Measurements from ENCODE around the gene CLUH.
"Not testable (repeated sequence)": the region's sequence is repeated elsewhere in the genome, so short reads cannot be mapped to it uniquely, and the experiment has no call there.

The CLUH gene

DNA sequence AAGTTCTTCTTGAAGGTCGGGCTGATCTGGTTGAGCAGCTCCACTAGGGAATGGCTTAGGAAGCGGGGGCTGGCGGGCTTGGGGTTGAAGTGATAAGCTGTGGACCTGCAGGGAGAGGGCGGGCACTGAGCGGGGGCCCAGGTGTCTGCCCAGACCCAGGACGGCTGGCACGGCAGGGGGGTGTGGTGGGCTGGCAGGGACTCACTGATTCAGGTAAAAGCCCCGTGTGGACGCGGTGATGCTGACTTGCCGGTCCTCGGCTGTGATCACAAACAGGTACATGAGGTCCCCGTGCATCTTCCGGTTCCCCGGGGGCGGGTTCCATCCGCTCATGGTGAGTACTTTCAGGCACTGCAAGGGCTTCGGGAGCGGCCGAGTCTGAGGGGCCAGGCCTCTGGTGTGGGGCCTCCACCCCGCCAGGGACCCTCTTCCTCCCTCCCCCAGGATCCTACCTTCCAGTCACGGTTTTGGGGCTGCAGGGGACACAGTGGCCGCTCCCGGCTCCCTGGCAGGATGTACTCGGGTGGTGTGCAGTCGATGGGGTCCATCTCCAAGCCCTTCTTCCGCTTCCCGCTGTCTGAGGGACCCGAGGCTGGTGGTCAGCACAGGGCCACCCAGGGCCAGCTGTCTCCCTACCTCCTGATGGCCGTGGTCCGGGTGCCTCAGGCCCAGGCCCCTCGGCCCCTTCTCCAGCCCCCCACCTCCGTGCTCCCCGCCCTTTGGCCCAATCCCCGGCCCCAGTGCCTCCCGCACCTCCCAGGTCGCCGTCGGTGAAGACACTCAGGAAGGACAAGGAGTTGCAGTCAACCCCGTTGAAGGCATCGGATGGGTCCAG, 10.2 kb downstream of the CLUH start:
- peak; percentile 56 for DNase-seq (ENCODE audit: low spot score)

GRCh38 chr17:2700491-2701141, 10.9 kb downstream of the CLUH start:
- DNase-seq (ENCODE audit: low spot score): peak; percentile 53

DNA sequence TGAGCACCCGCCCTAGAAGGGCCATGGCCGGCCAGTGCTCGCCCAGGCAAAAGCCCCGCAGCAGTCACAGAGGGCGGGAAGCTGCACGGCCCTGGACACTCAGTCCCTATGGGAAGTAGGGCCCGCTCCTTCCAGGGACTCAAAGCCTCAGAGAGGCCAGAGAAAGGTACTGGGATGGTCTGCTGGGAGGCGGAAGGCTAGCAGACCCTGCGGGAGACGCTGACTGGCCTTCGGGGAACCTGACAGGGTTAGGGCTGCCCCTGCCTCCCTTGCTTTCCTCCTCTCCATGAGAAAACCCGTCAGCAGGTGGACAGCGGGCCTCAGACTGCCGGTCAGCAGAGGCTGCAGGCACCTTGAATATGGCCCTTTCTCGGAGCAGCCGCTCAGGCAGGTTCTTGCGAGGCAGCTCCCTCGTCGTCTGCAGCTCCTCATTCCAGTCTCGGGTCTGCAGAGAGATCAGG, 11.5 kb downstream of the CLUH start:
- no peak for DNase-seq (ENCODE audit: low spot score)

- not testable (repeated sequence) for DNase-seq (ENCODE audit: low spot score)
Measured at GRCh38 chr17:2699216-2699805, 12.3 kb downstream of the CLUH start.

DNA sequence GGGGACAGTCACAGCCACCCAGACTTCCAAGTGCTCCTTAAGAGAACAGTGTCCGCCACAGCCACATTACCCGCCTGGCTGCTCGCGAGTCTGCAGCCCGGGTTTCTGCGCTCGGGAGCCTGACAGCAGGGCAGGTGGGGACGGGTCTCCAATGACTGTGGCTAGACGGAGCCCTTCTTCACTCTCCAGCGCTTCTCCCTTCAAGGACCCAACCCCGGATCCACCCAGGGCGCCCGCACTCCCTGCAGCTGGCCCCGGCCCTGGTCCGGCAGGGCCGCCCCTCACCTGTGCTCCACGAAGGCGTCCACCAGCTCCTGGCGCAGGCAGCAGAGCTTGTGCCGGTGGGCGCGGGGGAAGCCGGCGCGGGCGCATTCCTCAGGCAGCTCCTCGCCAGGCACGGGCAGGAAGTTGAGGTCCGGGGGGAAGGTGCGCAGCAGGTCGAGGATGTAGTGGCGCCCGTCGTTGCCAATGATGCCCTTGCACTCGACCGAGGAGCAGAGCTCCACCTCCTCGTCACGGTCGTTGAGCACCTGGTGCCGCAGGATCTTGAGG, 13.9 kb downstream of the CLUH start:
- no peak for DNase-seq (ENCODE audit: low spot score)

DNA sequence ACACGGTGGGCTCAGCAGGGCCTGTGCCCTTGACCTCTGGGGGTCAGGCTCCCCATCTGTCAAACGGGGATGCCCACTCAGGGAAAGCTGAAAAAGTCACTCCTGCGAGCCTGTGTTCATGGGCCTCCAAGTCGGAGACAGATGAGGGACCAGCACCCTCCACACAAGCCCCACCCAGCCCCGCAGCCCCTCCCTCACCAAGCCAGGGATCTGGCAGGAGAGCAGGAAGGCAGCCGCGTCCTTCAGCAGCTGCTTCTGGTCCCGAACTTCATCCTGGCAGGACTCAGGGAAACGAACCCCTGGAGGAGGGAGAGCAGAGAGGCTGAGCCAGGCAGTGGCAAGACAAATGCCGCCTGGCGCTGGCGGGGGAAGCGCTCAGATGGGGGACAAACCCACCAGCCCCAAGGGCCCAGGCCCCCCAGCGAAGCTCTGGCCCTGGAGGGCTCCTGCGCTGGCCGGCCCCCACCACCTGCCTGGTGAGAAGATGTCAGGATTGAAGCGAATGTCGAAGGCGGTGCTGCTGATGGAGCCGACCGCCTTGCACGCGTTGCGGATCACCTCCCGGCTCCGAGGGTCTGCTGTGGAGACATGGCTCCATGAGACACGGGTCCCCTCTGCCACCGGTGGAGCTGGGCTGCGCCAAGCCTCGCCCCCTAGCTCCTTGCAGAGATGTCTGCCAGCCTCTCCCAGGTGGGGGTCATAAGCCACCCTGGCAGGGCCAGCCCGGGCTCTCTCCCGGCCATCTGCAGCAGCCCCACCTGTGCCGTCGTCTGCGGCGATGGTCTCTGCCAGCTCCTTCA, 15.4 kb downstream of the CLUH start:
- no peak for DNase-seq (ENCODE audit: low spot score)

GRCh38 chr17:2695243-2695960, 16.2 kb downstream of the CLUH start:
- DNase-seq (ENCODE audit: low spot score): no peak

DNA sequence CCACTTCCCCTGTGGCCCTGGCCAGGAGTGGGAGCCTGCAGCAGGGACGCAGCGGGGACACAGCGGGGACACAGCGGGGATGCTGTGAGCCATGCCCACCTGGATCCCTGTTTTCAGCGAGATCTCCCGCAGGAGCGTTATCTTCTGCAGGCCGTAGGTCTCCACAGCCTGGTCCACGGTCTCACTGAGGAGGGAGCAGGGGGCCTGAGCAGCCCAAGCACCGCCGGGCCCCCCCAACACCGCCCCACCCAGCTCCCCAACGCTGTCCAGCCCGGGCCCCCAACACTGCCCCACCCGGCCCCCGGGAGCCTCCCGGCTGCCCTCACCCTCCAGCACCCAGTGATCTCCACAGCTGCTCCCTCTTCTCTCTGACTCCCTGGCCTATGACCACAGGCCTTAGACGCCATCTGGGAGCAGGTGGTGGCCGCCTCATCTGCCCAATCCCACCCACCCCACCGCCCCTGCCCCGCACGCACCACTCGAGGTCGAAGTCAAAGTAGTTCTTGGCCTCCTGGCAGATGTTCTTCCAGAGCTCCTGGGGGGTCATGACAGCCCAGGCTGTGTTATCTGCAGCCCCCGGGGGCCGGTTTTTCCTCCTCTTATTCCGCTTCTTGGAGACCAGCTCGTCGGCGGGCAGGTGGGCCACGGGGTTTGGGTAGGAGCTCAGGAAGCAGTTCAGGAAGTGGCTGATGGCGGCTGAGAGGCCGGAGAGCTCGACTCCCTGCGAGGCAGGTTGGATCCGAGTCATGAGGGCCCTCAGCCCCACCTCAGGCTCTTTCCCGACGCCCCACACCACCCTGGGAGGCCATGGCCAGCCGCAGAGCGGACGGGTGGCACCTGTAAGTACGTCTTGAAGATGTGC, 17.0 kb downstream of the CLUH start:
- DNase-seq (ENCODE audit: low spot score): no peak

- no peak for DNase-seq (ENCODE audit: low spot score)
Measured at GRCh38 chr17:2693561-2694380, 17.8 kb downstream of the CLUH start.

- DNase-seq (ENCODE audit: low spot score): no peak
Measured at GRCh38 chr17:2692781-2693135, 18.8 kb downstream of the CLUH start.

DNA sequence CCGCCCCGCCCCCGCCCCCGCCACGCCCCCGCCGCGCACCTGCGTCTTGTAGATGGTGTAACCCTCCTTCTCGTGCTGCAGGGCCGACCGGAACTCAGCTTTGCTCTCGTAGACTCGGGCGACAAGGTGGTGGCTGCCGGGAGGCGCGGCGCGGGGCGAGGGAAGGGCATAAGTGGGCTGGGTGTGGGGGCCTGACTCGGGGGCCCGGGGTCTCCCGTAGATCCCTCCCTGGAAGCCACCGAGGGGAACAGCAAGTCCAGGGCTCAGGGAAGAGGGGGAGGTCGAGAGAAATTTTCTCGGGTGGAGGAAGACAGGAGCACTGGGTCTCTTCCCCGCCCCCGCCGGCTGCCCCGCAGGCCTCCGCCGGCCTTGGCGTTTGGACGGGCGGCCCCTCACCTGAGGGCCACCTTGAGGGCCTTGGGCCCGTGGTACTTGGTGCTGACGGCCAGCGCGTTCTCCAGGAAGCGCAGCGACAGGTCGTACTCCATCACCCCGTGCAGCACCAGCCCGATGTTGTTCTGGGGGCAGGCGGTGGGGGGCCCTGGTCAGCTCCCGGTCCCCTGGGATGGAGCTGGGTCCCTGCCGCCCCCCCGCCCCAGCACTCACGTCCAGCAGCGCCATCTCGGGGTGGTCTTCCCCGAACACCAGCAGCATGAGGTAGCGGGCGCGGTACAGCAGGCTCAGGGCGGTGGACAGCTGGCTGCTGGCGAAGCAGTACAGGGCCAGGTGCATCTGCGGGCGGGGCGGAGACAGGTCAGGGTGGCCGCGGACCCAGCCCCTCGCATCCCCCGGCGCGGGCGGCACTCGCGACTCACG, 19.4 kb downstream of the CLUH start:
- DNase-seq (ENCODE audit: low spot score): no peak

DNA sequence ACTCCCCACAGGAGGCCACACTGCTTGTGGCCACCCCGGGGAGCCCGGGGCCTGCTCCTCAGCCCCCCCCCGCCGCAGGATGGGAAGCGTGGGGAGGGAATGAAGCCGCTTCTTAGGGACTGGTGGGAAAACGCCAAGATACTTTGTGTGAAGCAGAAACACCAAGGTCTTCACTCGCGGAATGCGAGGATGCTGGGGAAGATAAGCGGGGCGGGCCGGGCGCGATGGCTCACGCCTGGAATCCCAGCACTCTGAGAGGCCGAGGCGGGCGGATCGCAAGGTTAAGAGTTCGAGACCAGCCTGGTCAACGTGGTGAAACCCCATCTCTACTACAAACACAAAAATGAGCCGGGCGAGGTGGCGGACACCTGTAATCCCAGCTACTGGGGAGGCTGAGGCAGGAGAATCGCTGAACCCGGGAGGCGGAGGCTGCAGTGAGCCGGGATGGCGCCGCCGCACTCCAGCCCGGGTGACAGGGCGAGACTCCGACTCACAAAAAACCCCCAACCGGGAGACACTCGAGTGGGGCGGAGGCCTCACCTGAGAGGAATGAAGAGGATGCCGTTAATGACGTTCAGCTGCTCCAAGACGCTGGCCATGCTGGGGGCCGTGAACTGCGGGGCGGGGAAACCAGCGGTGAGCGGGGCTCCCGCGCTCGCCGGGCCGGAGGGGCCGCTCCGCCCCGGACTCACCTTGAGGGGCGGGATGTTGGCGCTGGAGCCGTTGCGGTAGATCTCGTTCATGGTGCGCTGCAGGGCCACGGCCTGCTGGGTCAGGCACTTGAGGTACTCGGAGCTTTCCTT, 20.3 kb downstream of the CLUH start:
- DNase-seq (ENCODE audit: low spot score): no peak

DNA sequence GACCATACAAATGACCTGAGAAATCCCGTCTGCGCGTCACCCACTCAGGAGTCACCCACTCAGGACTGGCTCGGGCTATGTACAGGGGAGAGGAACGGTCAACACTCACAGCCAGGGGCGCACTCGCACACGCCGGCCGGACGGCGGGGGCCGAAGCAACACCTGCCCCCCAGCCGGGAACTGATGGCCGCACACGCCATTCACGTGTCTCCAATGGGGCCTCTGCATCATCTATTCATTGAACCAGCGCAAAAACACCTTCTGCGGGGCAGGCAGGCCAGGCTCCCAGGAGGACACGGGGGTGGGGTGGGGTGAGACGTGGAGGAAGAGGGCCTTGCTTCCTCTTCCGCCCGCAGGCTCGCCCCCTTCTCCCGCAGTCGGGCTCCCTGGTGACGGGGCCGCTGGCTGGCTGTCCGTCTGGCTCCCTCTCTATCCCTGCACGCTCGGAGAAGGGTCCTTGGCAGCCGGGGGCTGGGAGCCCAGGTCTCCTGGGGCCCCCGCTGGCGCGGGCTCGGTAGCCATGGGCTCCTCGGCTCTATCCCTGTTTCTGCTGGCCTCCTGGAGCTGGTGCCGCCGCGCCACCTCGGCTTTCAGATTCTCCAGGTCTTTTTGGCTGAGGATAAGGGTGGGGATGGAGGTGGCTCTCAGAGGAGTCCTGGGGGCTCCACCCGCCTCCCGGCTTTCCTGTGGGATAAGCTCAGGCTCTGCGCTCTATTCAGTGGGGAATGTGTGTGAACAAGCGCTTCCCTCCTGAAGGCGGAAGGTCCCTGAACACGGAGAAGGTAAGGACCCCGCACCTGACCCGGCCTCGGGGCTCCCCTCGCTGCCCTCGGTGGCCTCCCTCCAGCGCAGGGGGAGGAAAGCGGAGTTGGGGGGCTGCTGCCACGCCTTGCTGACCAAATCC, 21.1 kb downstream of the CLUH start:
- DNase-seq (ENCODE audit: low spot score): no peak

DNA sequence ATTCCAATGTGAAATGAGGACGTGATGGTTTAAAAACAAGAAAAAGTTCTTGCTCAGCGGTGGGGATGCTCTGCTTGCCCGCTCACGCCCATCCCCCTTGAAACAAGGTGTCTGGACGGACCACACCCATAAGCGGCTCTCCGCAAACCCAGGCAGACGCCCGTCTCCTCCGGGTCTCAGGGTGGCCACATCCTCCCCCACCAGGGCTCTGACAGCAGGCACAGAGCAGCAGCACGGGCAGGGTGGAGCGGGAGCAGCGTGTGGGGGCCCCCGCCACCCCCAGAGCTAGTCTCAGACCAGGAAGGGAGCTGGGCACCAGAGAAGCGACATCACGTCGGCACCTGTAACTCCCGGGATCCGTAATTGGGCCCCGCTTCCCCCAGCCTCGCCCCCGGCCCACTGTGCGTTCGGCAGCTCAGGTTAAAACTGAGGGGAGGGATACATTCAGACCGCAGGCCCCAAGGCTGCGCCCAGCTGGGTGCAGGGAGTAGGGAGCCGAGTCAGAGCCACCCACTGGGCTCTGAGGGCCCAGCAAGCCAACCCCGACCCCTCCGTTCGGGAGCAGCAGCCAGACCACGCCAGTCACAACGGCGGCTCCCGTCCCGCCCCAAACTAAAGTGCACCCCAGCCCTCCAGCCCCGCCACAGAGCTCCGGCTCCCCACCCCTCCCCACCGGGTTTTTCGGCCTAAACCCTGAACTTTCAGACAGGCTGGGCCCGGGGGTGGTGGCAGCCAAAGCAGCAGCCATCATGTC, 22.0 kb downstream of the CLUH start:
- peak; percentile 65 for DNase-seq (ENCODE audit: low spot score)

DNA sequence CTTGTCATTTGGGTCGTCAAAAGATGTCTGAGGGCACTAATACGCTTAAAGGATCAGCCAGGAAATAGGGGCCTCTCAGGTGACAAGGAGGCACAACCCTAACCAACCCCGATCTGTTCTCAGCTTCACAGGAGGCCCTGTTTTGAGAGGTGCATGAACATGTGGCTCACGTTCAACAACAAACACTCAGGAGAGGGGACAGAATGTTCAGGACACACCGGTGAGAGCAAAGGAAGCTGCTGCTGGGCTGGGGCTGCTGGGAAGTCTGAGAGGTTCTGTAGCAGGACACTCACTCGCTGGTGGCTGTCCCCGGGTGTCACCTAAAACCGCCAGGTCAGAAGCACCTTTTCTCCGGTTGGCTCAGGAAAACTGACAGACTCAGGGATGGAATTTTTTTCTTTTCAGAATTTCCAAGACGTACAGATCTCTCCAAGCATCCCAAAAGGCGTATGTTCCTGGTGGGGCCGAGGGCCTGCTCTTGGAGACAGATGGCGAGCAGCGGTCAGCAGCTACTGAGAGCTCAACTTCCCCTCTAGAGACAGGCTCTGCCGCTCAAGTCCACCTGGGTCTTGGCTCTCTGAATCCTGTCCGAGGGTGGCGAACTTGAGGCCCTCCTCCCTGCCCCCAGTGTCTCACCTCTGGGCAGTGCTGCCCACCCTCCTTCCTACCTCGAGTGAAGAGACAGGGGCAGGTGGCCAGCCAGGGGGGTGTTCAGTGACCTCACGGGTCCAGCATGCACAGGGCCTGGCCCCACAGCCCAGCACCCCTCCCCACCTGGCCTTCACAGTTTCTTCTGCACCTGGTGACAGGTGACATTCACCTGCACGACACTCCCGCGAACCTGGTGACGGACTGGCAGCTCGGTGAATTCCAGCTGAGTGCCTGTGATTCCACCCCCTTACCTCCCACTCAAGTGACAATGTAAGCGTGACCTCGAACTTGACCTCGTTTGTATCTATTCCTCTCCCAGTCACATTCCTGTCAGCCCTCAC, 22.9 kb downstream of the CLUH start:
- DNase-seq (ENCODE audit: low spot score): peak; percentile 64
